Type B pancreatic cell (in vitro differentiated cells): ENCODE measurements around the gene ACTR2. TPM values are rescaled to one million over a fixed set of nuclear protein-coding genes. Genes with fewer than 3 reads are reported as not detected.

Experiments used
- DNase-seq: peaks from one replicate; pipeline ENCODE4 v3.0.0; 2021; ENCODE audit warnings: mixed read lengths; ENCODE audit not compliant: unreplicated experiment; ENCODE audit errors: extremely low spot score
- H3K27ac Mint-ChIP-seq: 2 replicates; pipeline ENCODE4 v1.8.0; 2021; ENCODE audit warnings: mild to moderate bottlenecking, mixed read lengths
- H3K27me3 Mint-ChIP-seq: 2 replicates; pipeline ENCODE4 v1.8.0; 2021; ENCODE audit warnings: mixed read lengths
- H3K36me3 Mint-ChIP-seq: 2 replicates; pipeline ENCODE4 v1.8.0; 2021; ENCODE audit warnings: mixed read lengths
- H3K4me1 Mint-ChIP-seq: one replicate; pipeline ENCODE4 v1.8.0; 2021; ENCODE audit warnings: mixed read lengths; ENCODE audit not compliant: unreplicated experiment
- H3K4me3 Mint-ChIP-seq: 2 replicates; pipeline ENCODE4 v1.8.0; 2021; ENCODE audit warnings: mild to moderate bottlenecking, mixed read lengths
- H3K9me3 Mint-ChIP-seq: 2 replicates; pipeline ENCODE4 v1.8.0; 2021; ENCODE audit warnings: mixed read lengths
- total RNA-seq: library from RNA; stranded (reverse); gene quantifications from 2 replicates; pipeline ENCODE4 v1.2.1, GENCODE V29; 2021; ENCODE audit warnings: low replicate concordance
- TF ChIP-seq, protein P1 (sequence below): fragments of 200-600 bp; sonication (generic); conservative IDR thresholded peaks from 2 replicates; pipeline ENCODE4 v1.5.0; 2021; ENCODE audit warnings: antibody characterized with exemption, mild to moderate bottlenecking

Gene ACTR2
- total RNA-seq, 1 donor from 2014 or later, result 188 TPM

DNA sequence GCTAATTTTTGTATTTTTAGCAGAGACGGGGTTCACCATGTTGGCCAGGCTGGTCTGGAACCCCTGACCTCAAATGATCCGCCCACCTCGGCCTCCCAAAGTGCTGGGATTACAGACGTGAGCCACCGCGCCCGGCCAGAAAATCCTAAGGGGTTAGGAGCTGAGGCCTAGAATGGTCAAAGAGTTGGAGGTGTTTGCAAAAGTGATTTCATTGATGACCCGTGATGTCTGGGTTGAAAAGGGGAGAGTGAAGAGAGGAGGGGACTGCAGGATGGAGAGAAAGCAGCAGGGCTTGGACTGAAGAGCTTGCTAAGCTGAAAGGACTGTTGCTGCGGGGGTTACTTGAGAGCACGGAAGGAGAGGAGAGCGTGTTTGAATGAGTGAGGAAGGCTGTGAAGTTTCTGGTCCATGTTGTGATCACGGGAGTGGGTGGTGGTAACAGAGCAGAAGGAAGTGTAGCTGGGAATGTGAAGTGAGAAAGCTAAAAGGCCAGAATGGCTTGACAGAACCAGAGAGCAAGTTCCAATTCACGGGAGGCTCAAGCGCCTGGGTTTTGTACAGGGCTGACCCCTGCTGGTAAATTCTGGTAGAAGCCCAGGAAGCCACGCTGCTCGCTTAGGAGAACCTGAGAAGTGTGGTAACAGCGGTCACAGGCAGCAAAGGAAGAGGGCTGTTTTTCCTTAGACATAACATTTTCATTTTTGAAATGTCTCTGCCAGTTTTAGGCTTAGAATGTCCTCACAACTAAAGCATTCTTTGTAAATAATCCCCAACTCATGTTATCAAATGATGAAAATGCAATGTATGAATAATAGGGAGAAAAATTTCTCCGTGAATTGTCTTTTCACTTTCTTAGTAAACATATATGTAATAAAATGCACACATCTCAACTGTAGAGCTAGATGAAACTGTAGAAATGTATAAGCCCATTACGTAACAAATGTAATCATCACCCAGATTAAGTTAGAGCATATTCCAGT is 40.5 kb upstream of the ACTR2 start:
- peak; percentile 80 for DNase-seq
- no peak overlapping the region for H3K27ac Mint-ChIP-seq
- TF ChIP-seq, protein P1, sequence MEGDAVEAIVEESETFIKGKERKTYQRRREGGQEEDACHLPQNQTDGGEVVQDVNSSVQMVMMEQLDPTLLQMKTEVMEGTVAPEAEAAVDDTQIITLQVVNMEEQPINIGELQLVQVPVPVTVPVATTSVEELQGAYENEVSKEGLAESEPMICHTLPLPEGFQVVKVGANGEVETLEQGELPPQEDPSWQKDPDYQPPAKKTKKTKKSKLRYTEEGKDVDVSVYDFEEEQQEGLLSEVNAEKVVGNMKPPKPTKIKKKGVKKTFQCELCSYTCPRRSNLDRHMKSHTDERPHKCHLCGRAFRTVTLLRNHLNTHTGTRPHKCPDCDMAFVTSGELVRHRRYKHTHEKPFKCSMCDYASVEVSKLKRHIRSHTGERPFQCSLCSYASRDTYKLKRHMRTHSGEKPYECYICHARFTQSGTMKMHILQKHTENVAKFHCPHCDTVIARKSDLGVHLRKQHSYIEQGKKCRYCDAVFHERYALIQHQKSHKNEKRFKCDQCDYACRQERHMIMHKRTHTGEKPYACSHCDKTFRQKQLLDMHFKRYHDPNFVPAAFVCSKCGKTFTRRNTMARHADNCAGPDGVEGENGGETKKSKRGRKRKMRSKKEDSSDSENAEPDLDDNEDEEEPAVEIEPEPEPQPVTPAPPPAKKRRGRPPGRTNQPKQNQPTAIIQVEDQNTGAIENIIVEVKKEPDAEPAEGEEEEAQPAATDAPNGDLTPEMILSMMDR, result peak; percentile 86
- H3K27me3 Mint-ChIP-seq, result peaks cover 2% of the 10 kb centered on the region
- no peaks in the 10 kb centered on the region for H3K9me3 Mint-ChIP-seq
- no peak overlapping the region for H3K4me3 Mint-ChIP-seq
- no peaks in the 10 kb centered on the region for H3K36me3 Mint-ChIP-seq
- H3K4me1 Mint-ChIP-seq, result peaks cover 13% of the 10 kb centered on the region

DNA sequence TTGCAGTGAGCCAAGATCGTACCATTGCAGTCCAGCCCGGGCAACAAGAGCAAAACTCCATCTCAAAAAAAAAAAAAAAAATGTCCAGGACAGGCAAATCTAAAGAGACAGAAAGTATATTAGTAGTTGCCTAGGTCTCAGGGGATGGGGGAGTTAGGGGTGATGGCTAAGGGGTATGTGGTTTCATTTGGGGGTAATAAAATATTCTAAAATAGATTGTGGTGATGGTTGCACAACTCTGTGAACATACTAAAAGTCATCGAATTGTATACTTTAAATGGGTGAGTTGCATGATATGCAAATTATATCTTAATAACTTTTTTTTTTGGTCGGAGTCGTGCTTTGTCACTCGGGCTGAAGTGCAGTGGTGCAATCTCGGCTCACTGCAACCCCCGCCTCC is 34.2 kb upstream of the ACTR2 start:
- TF ChIP-seq, protein P1, result no peak
- H3K27ac Mint-ChIP-seq, result no peak overlapping the region
- H3K36me3 Mint-ChIP-seq, result no peaks in the 10 kb centered on the region
- H3K4me3 Mint-ChIP-seq, result no peak overlapping the region
- H3K9me3 Mint-ChIP-seq, result no peaks in the 10 kb centered on the region
- H3K4me1 Mint-ChIP-seq, result no peaks in the 10 kb centered on the region
- no peak for DNase-seq
- H3K27me3 Mint-ChIP-seq, result peaks cover 2% of the 10 kb centered on the region

DNA sequence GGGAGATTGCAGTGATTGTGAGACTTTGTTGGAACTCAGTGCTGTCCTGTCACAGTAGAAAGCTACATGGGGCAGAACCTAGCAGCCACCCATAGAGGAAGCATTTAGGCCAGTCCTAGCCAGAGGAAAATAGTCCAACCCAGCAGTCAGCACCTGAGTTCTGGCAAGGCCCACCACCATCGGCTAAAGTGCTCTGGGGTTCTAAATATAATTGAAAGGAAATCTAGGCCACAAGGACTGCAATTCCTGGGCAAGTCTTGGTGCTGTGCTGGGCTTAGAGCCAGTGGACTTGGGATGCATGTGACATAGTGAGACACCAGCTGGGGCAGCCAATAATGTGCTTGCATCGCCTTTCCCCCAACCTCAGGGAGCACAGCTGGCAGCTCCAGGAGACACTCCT is 28.9 kb upstream of the ACTR2 start:
- Mint-ChIP-seq H3K36me3 (no peaks in the 10 kb centered on the region), H3K9me3 (no peaks in the 10 kb centered on the region), H3K4me3 (no peak overlapping the region), H3K27ac (no peak overlapping the region), H3K4me1 (no peaks in the 10 kb centered on the region), H3K27me3 (no peaks in the 10 kb centered on the region)
- TF ChIP-seq, protein P1, result no peak
- DNase-seq, result no peak

DNA sequence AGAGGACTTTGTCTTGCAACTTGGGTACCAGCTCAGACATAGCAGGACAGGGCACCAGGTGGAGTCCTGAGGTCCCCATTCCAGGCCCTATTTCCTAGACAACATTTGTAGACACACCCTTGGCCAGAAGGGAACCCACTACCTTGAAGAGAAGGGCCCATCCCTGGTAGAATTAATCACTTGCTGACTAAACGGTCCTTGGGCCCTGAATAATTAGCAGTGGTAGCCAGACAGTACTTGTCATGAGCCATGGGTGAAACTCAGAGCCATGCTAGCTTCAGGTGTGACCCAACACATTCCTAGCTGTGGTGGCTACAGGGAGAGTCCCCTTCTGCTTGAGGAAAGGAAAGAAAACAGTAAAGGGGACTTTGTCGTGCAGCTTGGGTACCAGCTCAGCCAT is 28.5 kb upstream of the ACTR2 start:
- Mint-ChIP-seq H3K4me3 (no peak overlapping the region), H3K27ac (no peak overlapping the region), H3K9me3 (no peaks in the 10 kb centered on the region), H3K36me3 (no peaks in the 10 kb centered on the region), H3K27me3 (no peaks in the 10 kb centered on the region), H3K4me1 (no peaks in the 10 kb centered on the region)
- TF ChIP-seq, protein P1, result no peak
- no peak for DNase-seq

DNA sequence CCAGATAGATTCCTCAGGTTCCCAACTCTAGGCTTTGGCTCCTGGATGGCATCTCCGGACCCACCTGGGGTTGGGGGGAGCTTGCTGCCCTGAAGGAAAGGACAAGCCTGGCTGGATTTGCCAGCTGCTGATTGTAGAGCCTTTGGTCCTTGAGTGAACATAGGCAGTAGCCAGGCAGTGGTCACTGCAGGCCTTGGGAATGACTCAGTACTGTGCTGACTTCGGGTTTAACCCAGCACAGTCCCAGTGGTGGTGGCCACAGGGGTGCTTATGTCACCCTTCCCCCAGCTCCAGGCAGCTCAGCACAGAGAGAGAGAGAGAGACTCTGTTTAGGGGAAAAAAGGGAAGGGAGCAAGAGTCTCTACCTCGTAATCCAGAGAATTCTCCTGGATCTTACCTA is 27.7 kb upstream of the ACTR2 start:
- no peak for DNase-seq
- TF ChIP-seq, protein P1, result no peak
- Mint-ChIP-seq H3K9me3 (no peaks in the 10 kb centered on the region), H3K27ac (no peak overlapping the region), H3K36me3 (no peaks in the 10 kb centered on the region), H3K27me3 (no peaks in the 10 kb centered on the region), H3K4me1 (no peaks in the 10 kb centered on the region), H3K4me3 (no peak overlapping the region)
